ENCODE results near the gene ARMCX1.
A peak's percentile ranks its signal among the peaks of the same experiment; 100 is the strongest.
"Not testable (repeated sequence)": the region's sequence is repeated elsewhere in the genome, so short reads cannot be mapped to it uniquely, and the experiment has no call there.

ARMCX1 gene

DNA sequence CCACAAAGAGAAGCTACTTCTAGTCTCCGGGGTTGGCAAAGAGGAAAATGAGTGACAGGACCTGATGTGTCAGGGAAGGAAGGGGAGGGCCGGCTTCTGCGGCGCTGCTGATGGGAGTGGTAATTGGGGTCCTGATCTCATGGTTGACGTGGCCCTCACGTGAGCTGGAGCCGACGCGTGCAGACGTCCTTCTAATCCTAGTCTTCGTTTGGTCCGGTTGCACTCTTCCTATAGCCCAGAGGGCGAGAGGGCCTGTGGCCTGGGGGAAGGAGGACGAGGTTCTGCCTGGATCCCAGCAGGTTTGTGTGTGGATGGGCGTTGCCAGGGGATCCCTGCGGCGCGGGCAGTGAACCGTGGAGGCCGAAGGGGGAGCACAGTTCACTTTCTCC is at the start of gene ARMCX1:
Gene ARMCX1 (plus strand): TSS at position 186 of the 389 bp plus-strand sequence. CDS start 2,384 bp downstream, outside the sequence.
- peak in 1 of 2 donors; percentile 8 for DNase-seq

- DNase-seq = not testable (repeated sequence)
These were observed 47.4 kb upstream of the ARMCX1 start for GRCh38 chrX:101502929-101503328.

GRCh38 chrX:101507372-101507771 is 43.0 kb upstream of the ARMCX1 start:
- no peak for DNase-seq

GRCh38 chrX:101507986-101508385 is 42.4 kb upstream of the ARMCX1 start:
- DNase-seq = no peak

DNA sequence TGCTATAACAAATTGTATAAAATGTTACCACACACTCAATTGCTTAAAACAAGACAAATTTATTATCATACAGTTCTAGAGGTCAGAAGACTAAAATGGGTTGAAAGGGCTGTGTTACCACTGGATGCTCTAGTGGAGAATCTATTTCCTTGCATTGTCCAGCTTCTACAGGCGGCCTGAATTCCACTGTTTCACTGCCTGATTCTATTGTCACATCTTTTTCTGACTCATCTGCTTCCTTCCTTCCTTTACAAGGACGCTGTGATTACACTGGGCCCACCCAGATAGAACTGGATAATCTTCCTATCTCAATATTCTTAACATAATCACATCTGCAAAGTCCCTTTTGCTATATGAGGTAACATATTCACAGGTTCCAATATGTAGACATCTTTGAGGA is 19.4 kb upstream of the ARMCX1 start:
- no peak for DNase-seq

GRCh38 chrX:101539116-101539515 is 11.2 kb upstream of the ARMCX1 start:
- no peak for DNase-seq

GRCh38 chrX:101550751-101551379 is 518 bp downstream of the ARMCX1 start:
- no peak for DNase-seq

DNA sequence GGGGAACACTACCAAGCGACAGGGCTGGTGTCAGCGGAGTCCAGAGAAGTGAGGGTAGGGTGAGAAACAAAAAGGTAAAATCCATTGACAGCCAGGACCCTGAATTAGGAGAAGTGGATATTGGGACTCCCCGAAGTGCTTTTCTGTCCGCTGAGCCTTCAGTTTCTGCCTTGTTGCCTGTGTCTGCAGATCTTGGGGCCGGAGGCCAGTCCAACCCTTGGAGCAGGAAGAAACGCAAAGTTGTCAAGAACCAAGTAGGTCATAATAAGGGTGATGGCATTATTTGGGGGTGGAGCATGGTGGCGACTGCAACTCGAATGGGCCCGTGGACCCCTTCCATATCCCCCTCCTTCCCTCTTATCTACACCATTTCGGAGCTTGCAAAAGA is 1.0 kb downstream of the ARMCX1 start:
- no peak for DNase-seq

- no peak for DNase-seq
These were observed 2.4 kb downstream of the ARMCX1 start for GRCh38 chrX:101552714-101553113.

GRCh38 chrX:101564651-101565050 is 14.3 kb downstream of the ARMCX1 start:
- DNase-seq = no peak

DNA sequence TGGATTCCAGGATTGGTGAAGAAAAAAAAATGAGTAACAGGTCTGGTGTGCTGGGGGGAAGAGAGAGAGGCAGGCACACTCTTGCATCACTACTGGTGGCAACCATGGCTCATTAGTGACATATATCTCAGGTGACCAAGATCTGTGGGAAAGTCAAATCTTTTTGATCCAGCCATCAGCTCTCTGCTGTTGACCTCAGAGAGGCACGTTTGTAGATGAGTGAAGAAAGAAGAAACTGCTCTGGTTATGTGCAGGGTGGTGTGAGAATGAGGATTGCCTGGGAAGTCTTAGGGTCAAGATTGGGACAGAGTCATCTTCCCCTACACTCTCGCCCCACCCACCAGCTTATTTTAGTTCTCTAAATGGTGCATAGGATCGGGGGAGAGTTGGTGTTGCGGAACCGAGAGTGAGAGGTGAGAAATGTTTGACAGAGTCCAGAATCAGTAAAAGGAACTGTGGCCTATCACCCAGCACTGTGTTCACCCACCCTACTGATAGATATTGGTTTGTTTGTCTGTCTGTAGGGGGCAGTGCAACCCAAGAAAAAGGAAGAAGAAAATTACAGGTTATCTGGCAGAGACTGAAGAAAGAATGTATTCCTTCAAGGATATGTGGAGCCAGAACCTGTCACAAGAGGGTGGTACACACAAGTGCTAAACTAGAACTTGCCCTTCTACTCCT is 45.5 kb downstream of the ARMCX1 start:
- peak; percentile 20 to 29 for DNase-seq

DNA sequence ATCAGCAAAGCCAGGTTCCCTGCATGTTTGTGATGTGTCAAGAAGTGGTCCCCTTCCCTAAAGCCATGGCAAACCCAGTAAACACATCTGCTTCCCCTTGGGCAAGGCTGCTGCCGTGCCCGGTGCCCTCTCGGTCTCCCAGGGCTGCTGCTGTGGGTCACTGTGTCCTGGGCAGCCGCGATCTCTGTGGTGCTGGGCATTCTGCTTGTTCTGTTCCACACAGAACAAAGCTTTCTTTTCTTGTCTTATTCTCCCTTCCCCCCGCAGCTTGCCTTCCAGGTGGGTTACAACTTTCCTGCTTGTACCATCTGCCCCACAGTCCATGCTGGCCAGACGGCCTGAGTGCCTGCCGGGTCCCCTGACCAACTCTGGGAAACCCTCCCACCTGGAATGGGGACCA is 49.2 kb downstream of the ARMCX1 start:
- DNase-seq = not testable (repeated sequence)

DNA sequence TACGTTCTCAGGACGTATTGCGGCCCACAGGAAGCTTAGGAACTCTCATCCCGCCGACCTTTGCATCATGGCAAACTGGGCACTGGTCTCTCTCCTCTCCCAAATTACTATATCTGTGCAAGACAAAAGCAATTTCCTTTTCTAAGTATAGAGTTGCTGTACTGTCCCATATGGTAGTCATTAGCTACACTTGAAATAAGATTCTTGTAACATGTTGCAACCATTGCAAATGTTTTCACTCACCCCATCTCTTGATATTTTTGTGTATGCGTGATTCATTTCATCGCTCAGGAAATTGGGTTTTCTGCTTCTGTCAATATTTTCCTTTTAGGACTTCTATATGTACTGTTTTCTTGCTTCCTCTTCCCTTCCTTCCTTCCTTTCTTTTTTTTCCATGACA is 51.7 kb downstream of the ARMCX1 start:
- no peak for DNase-seq
